ENCODE results near the gene NAA25. TPM values are rescaled to one million over a fixed set of nuclear protein-coding genes. Genes with fewer than 3 reads are reported as not detected.

Gene NAA25
- total and polyA plus RNA-seq, 9 of the 15 experiments (the other 6 are each of a cell fraction or from before 2014, with no cell fraction given), result 26.6 to 59.6 (median 48.9) TPM

DNA sequence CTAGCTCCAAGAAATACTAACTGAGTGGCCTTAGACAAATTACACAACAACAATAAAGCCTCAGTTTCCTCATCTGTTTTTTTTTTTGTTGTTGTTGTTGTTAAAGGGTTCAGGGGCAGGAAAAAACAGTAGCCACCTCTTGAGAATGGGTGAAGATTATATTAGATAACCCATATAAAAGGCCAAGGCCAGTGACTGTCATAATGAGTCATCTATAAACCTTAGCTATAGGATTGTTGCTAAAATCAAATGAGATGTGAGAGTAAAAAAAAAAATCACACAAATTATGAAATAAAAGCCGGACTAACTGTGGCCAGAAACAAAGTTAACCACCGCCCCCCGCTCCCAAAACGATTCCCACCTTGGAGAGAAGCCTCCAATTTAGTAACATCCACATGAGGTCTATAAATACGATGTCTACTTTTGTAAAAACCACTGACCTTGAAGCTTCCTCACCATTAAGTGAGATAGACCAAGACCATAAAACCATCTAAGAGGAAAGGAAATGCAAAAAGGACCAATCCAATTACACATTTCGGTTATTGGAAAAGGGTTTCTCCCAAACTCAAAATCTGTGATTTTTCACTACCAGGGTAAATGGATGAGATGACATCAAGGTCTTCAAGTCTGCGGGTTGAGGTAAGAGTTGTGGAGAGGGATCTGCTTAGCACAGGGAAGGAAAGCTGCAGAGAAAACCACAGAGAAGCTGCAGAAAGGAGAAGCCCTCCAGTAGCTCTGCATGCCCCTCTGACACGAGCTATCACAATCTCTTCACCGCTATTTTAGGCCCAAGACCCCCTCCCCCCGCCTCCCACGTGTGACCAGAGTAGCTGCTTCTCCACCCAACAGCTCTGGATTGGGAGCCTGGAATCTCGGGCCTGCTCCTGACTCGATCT, 1.0 kb downstream of the NAA25 start (continued):
- TF ChIP-seq ZNF436 (CRISPR knock-in tag; IDR thresholded peaks at IDR 0.05), result no peak
- TF ChIP-seq PPARD (CRISPR knock-in tag; IDR thresholded peaks at IDR 0.05), result no peak
- TF ChIP-seq, protein P1, sequence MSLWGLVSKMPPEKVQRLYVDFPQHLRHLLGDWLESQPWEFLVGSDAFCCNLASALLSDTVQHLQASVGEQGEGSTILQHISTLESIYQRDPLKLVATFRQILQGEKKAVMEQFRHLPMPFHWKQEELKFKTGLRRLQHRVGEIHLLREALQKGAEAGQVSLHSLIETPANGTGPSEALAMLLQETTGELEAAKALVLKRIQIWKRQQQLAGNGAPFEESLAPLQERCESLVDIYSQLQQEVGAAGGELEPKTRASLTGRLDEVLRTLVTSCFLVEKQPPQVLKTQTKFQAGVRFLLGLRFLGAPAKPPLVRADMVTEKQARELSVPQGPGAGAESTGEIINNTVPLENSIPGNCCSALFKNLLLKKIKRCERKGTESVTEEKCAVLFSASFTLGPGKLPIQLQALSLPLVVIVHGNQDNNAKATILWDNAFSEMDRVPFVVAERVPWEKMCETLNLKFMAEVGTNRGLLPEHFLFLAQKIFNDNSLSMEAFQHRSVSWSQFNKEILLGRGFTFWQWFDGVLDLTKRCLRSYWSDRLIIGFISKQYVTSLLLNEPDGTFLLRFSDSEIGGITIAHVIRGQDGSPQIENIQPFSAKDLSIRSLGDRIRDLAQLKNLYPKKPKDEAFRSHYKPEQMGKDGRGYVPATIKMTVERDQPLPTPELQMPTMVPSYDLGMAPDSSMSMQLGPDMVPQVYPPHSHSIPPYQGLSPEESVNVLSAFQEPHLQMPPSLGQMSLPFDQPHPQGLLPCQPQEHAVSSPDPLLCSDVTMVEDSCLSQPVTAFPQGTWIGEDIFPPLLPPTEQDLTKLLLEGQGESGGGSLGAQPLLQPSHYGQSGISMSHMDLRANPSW (CRISPR knock-in tag; IDR thresholded peaks at IDR 0.05), result no peak
- TF ChIP-seq STAG1 (CRISPR knock-in tag; IDR thresholded peaks at IDR 0.05; ENCODE audit: borderline replicate concordance), result no peak
- TF ChIP-seq EGR1 (conservative IDR thresholded peaks at IDR 0.05), result 0 out of 2 replicates have a peak, but pooled peaks have one; percentile 29
- TF ChIP-seq ZBED1 (IDR thresholded peaks at IDR 0.05), result no peak
- TF ChIP-seq SMARCA5 (IDR thresholded peaks at IDR 0.05), result no peak
- TF ChIP-seq, protein P2, sequence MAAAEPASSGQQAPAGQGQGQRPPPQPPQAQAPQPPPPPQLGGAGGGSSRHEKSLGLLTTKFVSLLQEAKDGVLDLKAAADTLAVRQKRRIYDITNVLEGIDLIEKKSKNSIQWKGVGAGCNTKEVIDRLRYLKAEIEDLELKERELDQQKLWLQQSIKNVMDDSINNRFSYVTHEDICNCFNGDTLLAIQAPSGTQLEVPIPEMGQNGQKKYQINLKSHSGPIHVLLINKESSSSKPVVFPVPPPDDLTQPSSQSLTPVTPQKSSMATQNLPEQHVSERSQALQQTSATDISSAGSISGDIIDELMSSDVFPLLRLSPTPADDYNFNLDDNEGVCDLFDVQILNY (CRISPR knock-in tag; IDR thresholded peaks at IDR 0.05), result no peak
- TF ChIP-seq RBM14 (IDR thresholded peaks at IDR 0.05; ENCODE audit: borderline replicate concordance, insufficient read depth, low read depth, low read length), result no peak
- TF ChIP-seq ZNF398 (CRISPR knock-in tag; IDR thresholded peaks at IDR 0.05), result no peak
- TF ChIP-seq, protein P3, sequence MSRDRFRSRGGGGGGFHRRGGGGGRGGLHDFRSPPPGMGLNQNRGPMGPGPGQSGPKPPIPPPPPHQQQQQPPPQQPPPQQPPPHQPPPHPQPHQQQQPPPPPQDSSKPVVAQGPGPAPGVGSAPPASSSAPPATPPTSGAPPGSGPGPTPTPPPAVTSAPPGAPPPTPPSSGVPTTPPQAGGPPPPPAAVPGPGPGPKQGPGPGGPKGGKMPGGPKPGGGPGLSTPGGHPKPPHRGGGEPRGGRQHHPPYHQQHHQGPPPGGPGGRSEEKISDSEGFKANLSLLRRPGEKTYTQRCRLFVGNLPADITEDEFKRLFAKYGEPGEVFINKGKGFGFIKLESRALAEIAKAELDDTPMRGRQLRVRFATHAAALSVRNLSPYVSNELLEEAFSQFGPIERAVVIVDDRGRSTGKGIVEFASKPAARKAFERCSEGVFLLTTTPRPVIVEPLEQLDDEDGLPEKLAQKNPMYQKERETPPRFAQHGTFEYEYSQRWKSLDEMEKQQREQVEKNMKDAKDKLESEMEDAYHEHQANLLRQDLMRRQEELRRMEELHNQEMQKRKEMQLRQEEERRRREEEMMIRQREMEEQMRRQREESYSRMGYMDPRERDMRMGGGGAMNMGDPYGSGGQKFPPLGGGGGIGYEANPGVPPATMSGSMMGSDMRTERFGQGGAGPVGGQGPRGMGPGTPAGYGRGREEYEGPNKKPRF (IDR thresholded peaks at IDR 0.05; ENCODE audit: low read depth, low read length), result no peak
- TF ChIP-seq MEF2A (IDR thresholded peaks at IDR 0.05; ENCODE audit: control insufficient read depth, low read depth, low read length), result peak; percentile 63
- no peak for TF ChIP-seq TAF7 (tag; IDR thresholded peaks at IDR 0.05)
- TF ChIP-seq GABPB1 (CRISPR knock-in tag; IDR thresholded peaks at IDR 0.05), result no peak; the same call in 1 of the 2 replicates
- TF ChIP-seq E2F6 (IDR thresholded peaks at IDR 0.05; ENCODE audit: borderline replicate concordance in 1 of 2, extremely low read depth in 1 of 2, insufficient read depth in 1 of 2, insufficient read length in 1 of 2, low read depth in 1 of 2, low read length in 1 of 2, poor library complexity in 1 of 2, severe bottlenecking in 1 of 2), result peak in 1 of 2 experiments; percentile 11
- no peak for TF ChIP-seq ZNF695 (CRISPR knock-in tag; IDR thresholded peaks at IDR 0.05)
- TF ChIP-seq ELF4 (CRISPR knock-in tag; IDR thresholded peaks at IDR 0.05), result no peak
- TF ChIP-seq DIDO1 (tag; IDR thresholded peaks at IDR 0.05; ENCODE audit: low read depth), result no peak
